GM19452 (cell line): ENCODE results near the gene VWA5B1.
"Not testable (repeated sequence)": the region's sequence is repeated elsewhere in the genome, so short reads cannot be mapped to it uniquely, and the experiment has no call there.

Experiments used
- ATAC-seq: cut with Tn5 transposase; IDR thresholded peaks from one replicate; pipeline ENCODE4 v1.9.1; 2021; ENCODE audit not compliant: unreplicated experiment

Gene VWA5B1, protein sequence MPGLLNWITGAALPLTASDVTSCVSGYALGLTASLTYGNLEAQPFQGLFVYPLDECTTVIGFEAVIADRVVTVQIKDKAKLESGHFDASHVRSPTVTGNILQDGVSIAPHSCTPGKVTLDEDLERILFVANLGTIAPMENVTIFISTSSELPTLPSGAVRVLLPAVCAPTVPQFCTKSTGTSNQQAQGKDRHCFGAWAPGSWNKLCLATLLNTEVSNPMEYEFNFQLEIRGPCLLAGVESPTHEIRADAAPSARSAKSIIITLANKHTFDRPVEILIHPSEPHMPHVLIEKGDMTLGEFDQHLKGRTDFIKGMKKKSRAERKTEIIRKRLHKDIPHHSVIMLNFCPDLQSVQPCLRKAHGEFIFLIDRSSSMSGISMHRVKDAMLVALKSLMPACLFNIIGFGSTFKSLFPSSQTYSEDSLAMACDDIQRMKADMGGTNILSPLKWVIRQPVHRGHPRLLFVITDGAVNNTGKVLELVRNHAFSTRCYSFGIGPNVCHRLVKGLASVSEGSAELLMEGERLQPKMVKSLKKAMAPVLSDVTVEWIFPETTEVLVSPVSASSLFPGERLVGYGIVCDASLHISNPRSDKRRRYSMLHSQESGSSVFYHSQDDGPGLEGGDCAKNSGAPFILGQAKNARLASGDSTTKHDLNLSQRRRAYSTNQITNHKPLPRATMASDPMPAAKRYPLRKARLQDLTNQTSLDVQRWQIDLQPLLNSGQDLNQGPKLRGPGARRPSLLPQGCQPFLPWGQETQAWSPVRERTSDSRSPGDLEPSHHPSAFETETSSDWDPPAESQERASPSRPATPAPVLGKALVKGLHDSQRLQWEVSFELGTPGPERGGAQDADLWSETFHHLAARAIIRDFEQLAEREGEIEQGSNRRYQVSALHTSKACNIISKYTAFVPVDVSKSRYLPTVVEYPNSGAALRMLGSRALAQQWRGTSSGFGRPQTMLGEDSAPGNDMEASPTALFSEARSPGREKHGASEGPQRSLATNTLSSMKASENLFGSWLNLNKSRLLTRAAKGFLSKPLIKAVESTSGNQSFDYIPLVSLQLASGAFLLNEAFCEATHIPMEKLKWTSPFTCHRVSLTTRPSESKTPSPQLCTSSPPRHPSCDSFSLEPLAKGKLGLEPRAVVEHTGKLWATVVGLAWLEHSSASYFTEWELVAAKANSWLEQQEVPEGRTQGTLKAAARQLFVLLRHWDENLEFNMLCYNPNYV

DNA sequence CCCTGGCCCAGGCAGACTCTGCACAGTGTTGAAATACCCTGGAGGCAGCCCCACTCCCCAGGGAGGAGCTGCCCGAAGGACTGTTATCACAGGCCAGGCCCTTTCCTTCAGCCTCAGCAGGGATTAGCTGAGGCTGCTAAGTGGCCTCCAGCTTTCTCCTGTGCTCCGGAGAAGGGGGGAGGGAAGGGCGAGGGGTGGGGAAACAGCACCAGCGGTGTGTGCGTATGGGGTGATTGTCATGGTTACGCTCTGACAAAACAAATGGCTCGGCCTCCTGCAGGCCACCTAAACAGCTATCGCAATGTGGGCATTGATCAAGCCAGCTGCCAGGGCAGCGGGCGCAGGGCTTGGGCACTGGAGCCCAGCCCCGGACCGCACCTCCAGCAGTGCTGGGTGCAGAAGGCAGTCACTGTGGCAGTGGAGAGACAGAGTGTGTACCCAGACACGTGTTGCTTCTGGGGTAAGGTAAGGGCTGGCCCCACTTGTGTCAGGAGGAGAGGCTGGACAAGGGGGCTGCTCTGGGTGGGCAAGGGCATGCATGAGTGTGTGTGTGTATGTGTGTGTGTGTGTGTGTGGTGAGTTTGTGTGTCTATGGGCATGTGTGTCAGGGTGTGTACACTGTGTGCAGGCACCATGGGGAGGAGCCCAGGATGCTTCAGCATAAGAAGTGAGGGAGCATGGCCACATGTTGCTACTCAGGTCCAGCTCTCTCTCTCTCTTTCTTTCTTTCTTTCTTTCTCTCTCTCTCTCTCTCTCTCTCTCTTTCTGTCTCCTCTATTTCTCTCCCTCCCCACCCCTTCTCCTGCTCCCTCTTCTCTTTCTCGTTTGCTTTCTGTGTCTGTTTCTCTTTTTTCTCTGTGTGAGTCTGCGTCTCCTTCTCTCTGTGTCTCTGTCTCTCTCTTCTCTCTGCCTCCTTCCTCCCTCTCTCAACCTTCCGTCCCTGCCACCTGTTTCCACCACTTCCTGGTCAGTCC is at the start of gene VWA5B1:
Gene VWA5B1, plus strand, starts transcription at position 252 of the 974 bp plus-strand sequence. CDS start 19,727 bp downstream, outside the sequence.
- ATAC-seq, result no peak

DNA sequence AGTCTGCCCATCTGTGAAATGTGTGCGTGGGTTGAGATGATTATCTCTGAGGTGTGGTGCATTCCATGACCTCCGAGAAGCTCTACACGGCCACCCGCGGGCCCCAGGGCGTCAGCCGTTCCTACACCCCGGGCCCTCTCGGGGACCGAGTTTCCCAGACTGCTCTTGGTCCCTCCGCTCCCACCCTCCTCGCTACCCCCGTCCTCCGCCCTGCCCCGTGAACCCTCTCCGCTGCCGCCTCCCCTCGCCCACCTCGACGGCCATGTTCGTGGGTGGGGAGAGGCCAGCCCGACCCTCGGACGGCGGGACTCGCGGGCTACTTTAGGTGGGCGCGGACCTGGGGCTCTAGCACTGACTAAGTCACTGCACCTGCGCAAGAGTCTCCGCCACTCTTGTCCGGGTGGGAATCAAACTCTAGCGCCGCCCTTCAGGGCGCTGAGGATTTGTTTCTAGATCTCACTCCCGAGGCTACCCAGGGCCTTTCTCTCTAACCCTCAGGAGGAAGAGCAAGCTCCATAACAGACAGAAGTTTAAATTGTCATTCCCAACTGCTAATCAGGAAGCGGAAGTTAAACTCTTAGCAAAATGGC is 47.7 kb upstream of the VWA5B1 start:
- no peak for ATAC-seq

DNA sequence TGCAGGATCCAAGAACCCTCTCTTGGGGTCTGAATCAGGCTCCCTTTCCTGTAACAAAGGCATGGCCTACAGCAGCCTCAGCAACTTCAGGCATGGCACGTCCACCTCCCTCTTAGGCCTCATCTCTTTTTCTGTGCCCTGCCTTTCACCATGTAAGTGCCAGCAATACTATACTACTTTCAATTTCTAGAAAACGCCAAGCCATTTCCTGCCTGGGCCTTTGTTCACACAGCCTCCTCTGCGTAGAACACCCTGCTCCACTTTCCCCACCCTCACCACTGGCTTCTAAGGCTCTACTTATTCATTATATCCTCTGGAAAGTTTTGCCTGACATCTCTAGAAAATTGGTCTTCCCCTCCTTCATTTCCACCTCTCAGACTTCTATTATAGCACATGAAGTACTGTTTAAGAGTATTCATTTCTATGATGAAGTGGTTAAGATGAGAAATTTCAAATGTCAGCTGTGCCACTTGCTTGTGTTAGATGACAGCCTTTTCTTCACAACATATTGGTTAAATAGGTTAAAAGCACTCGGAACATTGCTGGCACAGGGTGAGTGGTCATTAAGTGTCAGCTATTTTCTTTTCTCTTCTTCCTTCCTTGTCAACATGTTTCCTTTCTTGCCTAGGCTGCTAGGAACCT is 41.6 kb upstream of the VWA5B1 start:
- ATAC-seq, result no peak

DNA sequence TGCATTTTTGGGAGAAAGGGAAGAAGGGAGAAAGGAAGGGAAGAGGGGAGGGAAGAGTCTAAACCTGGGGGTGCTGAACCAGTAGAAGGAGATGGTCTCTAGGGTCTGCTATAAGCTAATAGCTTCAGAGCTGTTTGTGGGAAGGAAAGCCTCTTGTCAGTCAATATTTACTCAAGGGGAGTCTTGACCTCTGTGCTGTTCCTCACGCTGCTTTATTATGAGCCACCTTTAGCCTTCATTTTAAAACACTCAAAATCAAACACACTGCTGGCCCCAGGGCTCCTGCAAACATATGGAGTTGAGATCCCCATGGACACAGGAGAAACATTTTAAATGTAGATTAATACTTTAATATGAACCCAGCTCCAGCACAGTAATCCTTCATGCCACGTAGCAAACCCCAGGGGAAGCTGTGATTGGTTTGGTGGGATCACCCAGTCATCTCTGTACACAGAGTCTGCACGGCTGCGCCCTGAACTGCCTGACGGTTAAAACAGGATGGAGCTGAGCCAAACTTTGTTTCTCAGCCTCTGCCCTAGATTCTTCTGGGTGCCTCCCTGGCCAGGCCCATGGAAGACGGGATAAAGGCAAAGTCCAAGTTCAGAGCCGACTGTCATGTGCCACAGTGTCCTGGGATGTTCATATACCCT is 40.2 kb upstream of the VWA5B1 start:
- ATAC-seq, result no peak

DNA sequence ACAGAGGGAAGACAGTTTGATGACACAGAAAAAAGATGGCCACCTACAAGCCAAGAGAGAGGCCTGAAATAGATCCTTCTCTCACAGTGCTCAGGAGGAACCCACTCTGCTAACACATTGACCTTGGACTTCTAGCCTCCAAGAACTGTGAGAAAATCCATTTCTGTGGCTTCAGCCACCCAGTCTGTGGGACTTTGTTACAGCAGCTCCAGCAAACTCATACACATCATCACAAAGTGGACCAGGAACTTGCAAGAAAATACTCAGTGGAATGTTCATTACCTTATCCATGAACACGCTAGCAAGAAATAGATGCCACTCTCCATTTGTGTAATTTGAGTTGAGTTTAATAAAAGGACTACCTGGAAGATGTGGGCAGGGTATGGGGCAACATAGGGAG is 38.1 kb upstream of the VWA5B1 start:
- ATAC-seq, result no peak

DNA sequence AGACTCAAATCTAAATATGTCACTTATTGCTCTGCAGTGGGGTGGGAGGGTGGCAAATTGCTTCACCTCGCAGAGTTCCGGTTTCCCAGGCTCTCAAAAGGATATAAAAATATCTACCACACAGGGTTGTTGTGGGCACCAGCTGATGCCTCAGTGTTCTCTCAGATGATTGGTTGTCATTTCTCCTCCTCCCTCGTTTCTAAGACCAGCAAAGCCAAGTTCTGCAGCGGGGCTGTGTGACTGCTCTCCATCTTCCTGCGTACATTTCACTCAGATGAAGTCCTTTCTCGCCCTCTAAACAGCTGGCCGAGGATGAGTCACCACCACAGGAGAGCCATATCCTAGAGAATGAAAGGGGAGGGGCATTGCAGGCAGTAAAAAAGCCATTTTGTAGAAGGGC is 35.0 kb upstream of the VWA5B1 start:
- ATAC-seq, result no peak

DNA sequence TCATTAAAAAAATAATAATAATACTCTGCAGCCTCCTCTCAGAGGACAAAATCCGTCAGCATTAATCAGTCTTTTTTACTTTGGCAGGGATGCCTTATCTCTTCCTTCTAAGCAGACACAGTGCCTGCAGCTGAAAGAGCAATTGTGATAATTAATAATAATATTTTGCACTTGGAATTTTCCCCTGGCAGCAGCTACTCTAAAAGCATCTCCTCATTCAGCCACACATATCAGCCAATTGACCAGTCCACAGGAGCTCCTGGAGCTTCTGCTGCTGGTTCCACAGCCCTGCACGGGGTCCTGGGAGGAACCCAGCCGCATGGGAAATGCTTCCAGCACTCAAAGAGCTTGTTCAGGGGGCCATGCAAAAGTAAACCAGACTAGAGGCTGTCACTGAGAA is 31.0 kb upstream of the VWA5B1 start:
- ATAC-seq, result no peak

DNA sequence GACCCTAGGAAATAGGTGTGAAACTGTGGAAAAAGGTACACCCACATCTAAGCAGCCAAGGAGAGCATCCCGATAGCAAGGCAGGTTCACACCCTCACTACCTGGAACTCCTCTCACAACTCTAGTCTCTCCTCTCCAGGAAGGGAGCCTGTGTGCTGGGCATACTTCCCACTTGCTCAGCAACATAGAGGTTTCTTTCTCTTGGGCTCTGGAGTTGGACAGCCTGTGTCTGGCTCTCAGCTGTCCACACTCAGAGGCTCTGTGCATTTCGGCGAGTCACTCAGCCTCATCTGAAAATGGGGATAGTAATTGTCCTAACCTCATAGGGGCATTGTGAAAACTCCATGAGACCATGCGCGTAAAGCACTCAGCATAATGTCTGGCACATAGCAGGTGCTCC is 29.6 kb upstream of the VWA5B1 start:
- no peak for ATAC-seq

DNA sequence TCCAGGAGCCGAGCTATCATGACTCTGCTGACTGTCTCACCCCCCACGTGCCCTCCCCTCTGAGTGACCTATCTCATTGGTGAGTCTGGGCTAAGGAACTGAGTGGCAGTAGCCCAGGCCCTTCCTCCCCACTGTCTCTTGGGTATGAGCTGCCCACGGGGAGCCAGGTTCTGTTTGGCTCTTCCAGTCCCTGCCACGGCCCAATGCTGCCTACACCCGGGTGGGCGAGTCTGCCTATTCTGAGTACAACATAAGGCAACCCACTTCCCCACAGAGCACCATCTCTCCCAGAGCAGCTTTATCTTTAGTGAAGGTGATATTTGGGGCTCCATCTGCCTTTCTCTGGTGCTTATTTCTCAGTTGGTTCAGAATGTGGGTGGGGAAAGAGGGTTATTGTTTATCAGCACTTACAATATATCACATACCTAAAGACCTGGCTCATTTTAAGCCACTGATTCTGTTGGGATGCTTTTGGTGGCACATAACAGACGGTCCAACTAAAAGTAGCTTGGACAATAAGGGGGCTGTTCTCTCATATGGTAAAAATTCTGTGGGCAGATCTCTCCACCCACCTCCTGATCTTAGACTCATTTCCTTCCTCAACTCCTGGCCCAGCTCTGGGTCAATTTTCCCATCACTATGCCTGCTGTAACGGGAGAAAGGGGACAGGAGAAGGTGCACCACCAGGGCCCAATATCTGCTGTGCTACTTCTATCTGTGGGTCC is 27.7 kb upstream of the VWA5B1 start:
- ATAC-seq, result no peak

DNA sequence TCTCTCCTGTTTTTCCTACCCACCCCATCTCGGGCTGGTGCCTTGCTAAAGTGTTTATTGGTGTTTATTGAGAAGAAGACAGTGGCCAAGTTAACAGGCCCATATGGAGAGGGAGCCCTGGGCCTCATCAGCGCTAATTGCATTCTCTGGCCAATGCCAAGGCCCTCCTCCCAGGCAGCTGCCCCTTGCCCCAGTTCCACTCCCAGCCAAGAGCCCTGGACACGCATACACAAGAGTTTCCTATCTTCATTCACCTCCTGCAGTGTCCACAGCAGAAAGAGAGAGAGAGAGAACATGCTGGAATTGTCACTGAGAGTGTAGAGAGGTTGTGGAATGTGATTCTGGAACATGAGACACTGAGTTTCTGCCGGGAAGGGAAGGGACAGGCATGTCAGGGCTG is 25.4 kb upstream of the VWA5B1 start:
- no peak for ATAC-seq

DNA sequence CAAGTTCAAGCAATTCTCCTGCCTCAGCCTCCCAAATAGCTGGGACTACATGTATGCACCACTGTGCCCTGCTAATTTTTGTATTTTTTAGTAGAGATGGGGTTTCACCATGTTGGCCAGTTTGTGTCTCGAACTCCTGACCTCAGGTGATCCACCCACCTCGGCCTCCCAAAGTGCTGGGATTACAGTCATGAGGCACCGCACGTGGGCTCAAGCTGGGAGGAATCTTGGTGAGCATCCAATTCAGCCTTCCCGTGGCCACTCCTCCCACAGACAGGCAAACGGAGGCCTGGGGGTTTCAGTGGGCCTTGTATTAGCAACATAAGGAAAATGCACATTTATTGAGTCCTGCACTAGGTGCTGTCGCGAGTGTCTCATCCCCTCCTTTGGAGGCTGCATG is 24.5 kb upstream of the VWA5B1 start:
- no peak for ATAC-seq

DNA sequence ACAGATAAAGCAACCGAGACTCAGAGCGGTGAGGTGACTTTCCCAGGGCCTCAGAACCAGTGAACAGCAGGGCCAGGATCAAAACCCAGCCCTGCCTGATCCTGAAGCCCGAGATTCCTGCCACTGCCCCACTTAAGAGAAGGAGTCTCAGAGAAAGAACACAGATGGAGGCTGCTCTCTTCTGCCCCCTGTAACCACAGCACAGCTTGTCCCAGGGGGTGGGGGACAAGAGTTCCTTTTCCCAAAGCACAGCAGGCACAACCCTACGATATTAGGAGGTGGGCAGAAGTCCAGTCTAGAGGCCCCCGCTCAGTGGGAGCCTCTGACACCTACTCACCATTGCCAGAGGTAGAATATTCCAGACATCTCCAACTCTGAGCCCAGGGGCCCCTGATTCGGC is 24.0 kb upstream of the VWA5B1 start:
- ATAC-seq, result no peak

DNA sequence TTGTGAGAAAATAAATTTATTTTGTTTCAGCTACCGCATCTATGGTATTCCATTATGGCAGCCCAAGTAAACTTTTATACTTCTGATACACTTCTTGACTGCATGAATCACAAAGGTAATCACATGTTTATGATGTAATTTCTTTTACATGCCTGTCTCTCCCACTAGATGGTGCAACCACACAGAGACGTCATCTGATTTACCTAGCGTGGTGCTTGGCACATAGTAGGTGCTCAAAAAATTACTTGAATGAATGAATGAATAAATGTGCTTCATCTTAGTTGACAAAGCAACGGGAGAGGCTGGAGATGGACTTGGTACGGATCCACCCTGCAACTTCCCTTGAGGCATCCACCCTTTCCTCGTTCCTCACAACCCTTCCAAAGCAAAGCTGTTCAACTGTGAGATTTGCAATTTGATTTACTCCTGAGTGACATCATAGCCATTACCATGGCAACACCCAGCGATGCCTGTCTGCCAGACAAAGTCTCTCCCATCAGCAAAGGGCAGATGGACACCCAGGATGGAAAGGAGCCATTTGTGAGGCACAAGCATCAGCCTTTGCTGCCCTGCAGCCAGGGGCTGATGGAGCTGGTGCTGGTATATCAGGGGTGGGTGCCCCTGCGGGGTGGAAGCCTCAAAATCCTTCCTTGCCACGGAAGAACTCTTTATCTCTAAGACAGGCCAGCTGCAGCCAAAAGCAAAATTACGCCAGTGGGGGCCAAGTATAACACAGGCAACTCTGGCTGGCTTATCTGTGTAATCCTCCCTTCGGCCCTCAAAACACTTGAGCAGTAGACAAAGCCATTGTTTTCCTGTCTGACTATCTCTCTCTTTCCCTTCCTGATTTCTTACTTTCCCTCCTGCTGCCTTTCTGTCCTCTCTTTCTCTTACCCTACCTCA is 18.9 kb upstream of the VWA5B1 start:
- ATAC-seq, result no peak

DNA sequence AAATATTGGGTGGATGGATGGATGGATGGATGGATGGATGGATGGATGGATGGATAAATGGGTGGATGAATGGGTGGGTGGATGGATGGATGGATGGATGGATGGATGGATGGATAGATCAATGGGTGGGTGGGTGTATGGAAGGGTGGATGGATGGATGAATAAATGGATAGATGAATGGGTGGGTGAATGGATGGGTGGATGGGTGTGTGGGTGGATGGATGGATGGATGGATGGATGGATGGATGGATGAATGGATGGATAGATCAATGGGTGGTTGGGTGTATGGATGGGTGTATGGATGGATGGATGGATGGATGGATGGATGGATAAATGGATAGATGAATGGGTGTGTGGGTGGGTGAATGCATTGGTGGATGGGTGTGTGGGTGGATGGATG is 17.0 kb upstream of the VWA5B1 start:
- not testable (repeated sequence) for ATAC-seq

DNA sequence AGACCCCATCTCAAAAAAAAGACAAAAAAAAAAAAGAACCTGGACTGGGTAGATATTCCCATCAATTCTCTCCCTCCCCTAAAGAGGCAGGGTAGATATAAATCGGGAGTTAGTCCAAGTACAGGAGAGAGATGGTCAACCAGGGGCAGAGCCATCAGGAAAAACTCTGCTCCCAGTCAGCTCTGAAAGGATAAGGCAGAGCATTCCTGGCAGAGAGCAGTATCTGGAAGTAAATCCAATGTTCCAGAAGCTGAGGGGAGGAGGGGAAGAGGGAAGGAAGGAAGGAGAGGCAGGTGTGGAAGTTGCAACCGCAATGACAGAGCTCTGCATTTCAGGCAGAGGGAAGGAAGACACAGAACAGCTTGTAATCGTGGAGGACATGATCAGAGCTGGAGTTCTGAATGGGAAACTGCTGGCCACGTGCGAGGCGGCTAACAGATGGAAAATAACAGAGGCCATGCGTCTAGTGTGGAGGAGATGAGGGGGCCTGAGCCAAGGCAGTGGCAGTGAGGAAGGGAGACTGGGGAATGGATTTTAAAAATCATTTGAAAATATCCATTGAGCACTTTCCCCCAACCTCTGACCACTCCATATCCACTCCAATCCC is 15.3 kb upstream of the VWA5B1 start:
- ATAC-seq, result no peak

DNA sequence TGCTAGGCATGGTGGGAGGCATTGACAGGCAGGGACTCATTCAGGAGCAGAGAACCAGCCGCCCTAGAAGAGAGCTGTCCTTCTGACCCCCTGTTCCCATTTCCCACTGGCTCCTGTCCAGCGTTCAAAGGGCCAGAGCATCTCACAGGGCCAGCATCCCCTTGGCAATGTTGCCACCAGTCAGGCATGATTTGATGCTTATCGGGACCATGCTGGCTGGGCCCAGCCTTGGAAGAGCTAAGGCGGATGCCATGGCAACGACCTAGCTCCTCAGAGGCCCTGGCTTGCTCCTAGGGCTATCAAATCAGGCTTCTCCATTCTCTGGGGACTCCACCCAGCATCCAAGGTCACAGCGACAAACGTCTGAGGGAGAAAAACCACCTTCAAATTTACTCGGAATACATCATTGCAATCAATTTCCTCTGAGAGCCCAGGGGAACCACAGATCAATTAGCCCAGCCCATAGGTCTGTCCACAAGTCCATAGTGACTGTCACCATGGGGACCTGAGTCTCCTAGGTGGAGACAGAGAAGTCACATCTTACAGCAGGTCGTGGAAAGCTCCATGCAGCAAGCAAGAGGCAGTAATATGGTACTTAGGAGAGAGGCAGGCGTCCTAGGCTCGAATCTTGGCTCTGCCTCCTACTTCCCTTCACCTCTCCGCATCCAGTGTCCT is 14.1 kb upstream of the VWA5B1 start:
- no peak for ATAC-seq
